ENCODE results near the gene LMO1.

The LMO1 gene

GRCh38 chr11:8252946-8253345 lies 10.7 kb downstream of the LMO1 start:
- TF ChIP-seq, protein P1, sequence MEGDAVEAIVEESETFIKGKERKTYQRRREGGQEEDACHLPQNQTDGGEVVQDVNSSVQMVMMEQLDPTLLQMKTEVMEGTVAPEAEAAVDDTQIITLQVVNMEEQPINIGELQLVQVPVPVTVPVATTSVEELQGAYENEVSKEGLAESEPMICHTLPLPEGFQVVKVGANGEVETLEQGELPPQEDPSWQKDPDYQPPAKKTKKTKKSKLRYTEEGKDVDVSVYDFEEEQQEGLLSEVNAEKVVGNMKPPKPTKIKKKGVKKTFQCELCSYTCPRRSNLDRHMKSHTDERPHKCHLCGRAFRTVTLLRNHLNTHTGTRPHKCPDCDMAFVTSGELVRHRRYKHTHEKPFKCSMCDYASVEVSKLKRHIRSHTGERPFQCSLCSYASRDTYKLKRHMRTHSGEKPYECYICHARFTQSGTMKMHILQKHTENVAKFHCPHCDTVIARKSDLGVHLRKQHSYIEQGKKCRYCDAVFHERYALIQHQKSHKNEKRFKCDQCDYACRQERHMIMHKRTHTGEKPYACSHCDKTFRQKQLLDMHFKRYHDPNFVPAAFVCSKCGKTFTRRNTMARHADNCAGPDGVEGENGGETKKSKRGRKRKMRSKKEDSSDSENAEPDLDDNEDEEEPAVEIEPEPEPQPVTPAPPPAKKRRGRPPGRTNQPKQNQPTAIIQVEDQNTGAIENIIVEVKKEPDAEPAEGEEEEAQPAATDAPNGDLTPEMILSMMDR (IDR thresholded peaks at IDR 0.05; ENCODE audit: insufficient read depth, low read length, poor library complexity, severe bottlenecking): no peak
- H3K27me3 ChIP-seq (replicated peaks; ENCODE audit: control insufficient read depth, insufficient read depth, low read length): no peaks in the 10 kb centered on the region; the same call in 1 of the 2 replicates
- no peak for DNase-seq (ENCODE audit: extremely low read depth, insufficient read length)

GRCh38 chr11:8252388-8252787 lies 11.3 kb downstream of the LMO1 start:
- no peaks in the 10 kb centered on the region for H3K36me3 ChIP-seq (ENCODE audit: control insufficient read depth, insufficient read depth, low read length)
- TF ChIP-seq, protein P1 (IDR thresholded peaks at IDR 0.05; ENCODE audit: insufficient read depth, low read length, poor library complexity, severe bottlenecking): no peak
- no peak overlapping the region for H3K4me3 ChIP-seq (replicated peaks; ENCODE audit: low read depth, low read length)
- DNase-seq (ENCODE audit: extremely low read depth, insufficient read length): no peak
- H3K27me3 ChIP-seq (replicated peaks; ENCODE audit: control insufficient read depth, insufficient read depth, low read length): no peaks in the 10 kb centered on the region

More at GRCh38 chr11:8252946-8253345, 10.7 kb downstream of the LMO1 start:
- H3K4me3 ChIP-seq (replicated peaks; ENCODE audit: low read depth, low read length): no peak overlapping the region
- H3K36me3 ChIP-seq (ENCODE audit: control insufficient read depth, insufficient read depth, low read length): no peaks in the 10 kb centered on the region

GRCh38 chr11:8251616-8252295 lies 11.9 kb downstream of the LMO1 start:
- TF ChIP-seq, protein P1 (IDR thresholded peaks at IDR 0.05; ENCODE audit: insufficient read depth, low read length, poor library complexity, severe bottlenecking): no peak
- H3K27me3 ChIP-seq (replicated peaks; ENCODE audit: control insufficient read depth, insufficient read depth, low read length): no peaks in the 10 kb centered on the region; the same call in 1 of the 2 replicates
- no peak for DNase-seq (ENCODE audit: extremely low read depth, insufficient read length)
- no peaks in the 10 kb centered on the region for H3K36me3 ChIP-seq (ENCODE audit: control insufficient read depth, insufficient read depth, low read length)
- H3K4me3 ChIP-seq (replicated peaks; ENCODE audit: low read depth, low read length): no peak overlapping the region

DNA sequence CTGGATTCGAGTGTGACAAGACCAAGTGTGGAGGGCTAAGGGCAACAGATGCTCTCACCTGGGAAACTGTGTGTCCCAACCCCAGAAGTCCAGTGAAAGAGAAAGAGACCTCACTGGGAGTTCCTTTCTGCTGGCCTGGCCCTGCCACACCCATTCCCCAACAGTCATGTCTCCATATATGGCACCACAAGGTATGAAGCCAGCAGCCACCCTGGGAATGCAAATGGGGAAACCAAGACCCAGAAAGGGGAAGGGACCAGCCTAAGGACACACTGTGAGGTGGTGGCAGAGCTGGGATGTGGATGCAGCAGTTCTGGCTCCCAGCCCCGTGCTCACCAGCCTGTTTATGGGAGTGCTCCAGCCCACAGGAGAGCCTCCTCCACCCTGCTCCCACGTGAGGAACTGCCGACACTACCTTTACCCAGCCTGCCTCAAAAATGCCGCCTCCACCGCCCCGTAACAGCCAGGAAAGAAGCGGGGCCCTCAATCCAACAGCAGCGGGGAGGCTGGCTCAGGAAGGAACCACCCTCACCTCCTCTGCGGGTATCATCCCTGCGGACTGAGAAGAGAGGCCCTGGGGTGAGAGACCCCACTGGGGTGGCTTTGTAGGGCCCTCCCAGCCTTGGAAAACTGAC lies 12.6 kb downstream of the LMO1 start:
- no peak for DNase-seq (ENCODE audit: extremely low read depth, insufficient read length)
- TF ChIP-seq, protein P1 (IDR thresholded peaks at IDR 0.05; ENCODE audit: insufficient read depth, low read length, poor library complexity, severe bottlenecking): no peak
- Histone ChIP-seq H3K36me3 (ENCODE audit: control insufficient read depth, insufficient read depth, low read length) (no peaks in the 10 kb centered on the region), H3K4me3 (replicated peaks; ENCODE audit: low read depth, low read length) (no peak overlapping the region), H3K27me3 (replicated peaks; ENCODE audit: control insufficient read depth, insufficient read depth, low read length) (no peaks in the 10 kb centered on the region; the same call in 1 of the 2 replicates)

- TF ChIP-seq, protein P1 (IDR thresholded peaks at IDR 0.05; ENCODE audit: insufficient read depth, low read length, poor library complexity, severe bottlenecking): no peak
- H3K36me3 ChIP-seq (ENCODE audit: control insufficient read depth, insufficient read depth, low read length): no peaks in the 10 kb centered on the region
- no peaks in the 10 kb centered on the region; the same call in 1 of the 2 replicates for H3K27me3 ChIP-seq (replicated peaks; ENCODE audit: control insufficient read depth, insufficient read depth, low read length)
- DNase-seq (ENCODE audit: extremely low read depth, insufficient read length): no peak
- H3K4me3 ChIP-seq (replicated peaks; ENCODE audit: low read depth, low read length): no peak overlapping the region
Measured at GRCh38 chr11:8250434-8250833, 13.2 kb downstream of the LMO1 start.
